GM12878 (cell line): Measurements from ENCODE around the gene ARID1A. TPM values are rescaled to one million over a fixed set of nuclear protein-coding genes. Genes with fewer than 3 reads are reported as not detected.

Source experiments
- ATF7 ChIP-seq: fragments of 450-650 bp; IDR thresholded peaks from 2 replicates; pipeline ENCODE4 v1.6.1; 2016; ENCODE audit warnings: low read depth, mild to moderate bottlenecking
- CBFB ChIP-seq: IDR thresholded peaks from 2 replicates; pipeline ENCODE4 v1.6.1; 2016; ENCODE audit warnings: antibody characterized with exemption, low read depth
- CEBPB ChIP-seq, 2 experiments: fragments of 150-350 bp in 1 of 2; IDR thresholded peaks; 2 replicates each; pipeline ENCODE4 v1.6.1; 2012 to 2014; ENCODE audit warnings: low read depth in 2 of 2, low read length in 2 of 2, borderline replicate concordance in 1 of 2, inconsistent platforms in 1 of 2
- EED ChIP-seq: sonication (generic); IDR thresholded peaks from 2 replicates; pipeline ENCODE4 v1.6.1; 2016; ENCODE audit warnings: antibody characterized with exemption, low read depth
- HDAC2 ChIP-seq: fragments of 200-600 bp; sonication (generic); IDR thresholded peaks from 2 replicates; pipeline ENCODE4 v1.6.1; 2017
- LARP7 ChIP-seq: fragments of 450-650 bp; IDR thresholded peaks from 2 replicates; pipeline ENCODE4 v1.6.1; 2017; ENCODE audit warnings: mild to moderate bottlenecking
- MXI1 ChIP-seq: fragments of 150-350 bp; IDR thresholded peaks from 2 replicates; pipeline ENCODE4 v1.6.1; 2011; ENCODE audit warnings: low read depth, mild to moderate bottlenecking, inconsistent platforms, low read length, improper control_type of control experiment
- NFYB ChIP-seq: IDR thresholded peaks from 2 replicates; pipeline ENCODE4 v1.6.1; 2011; ENCODE audit warnings: low read depth, mild to moderate bottlenecking, low read length, improper control_type of control experiment, moderate library complexity; ENCODE audit not compliant: insufficient read depth
- PAX8 ChIP-seq: fragments of 450-650 bp; IDR thresholded peaks from 2 replicates; pipeline ENCODE4 v1.6.1; 2017; ENCODE audit warnings: mild to moderate bottlenecking, moderate library complexity
- RBBP5 ChIP-seq: fragments of 200-600 bp; sonication (generic); conservative IDR thresholded peaks from 2 replicates; pipeline ENCODE4 v1.6.1; 2016
- RELB ChIP-seq: fragments of 450-650 bp; IDR thresholded peaks from 2 replicates; pipeline ENCODE4 v1.6.1; 2017; ENCODE audit warnings: low read depth, mild to moderate bottlenecking, moderate library complexity
- ZBTB11 ChIP-seq: fragments of 450-650 bp; formaldehyde crosslinking; IDR thresholded peaks from 2 replicates; pipeline ENCODE4 v1.5.0; 2022; ENCODE audit warnings: mild to moderate bottlenecking, missing genetic modification characterization
- ZNF384 ChIP-seq: IDR thresholded peaks from 2 replicates; pipeline ENCODE4 v1.6.1; 2012; ENCODE audit warnings: low read depth, mild to moderate bottlenecking, low read length, improper control_type of control experiment, borderline replicate concordance
- polyA plus RNA-seq, 11 experiments: library from polyadenylated mRNA; depleted of rRNA in 4 of 11; unstranded in 6 of 11; stranded (reverse) in 5 of 11; fragments of >200 nt; fragmentation: Nextera tagmentation in 4 of 11; fragmentation: Illumina TruSeq in 1 of 11; extraction: Ambion mirVana in 4 of 11; extraction: Trizol in 1 of 11; gene quantifications; 1 replicate in 1 of 11; 2 replicates in 10 of 11; pipeline versions ENCODE4 v1.2.1 to v1.2.3, GENCODE V29; 2011 to 2016; ENCODE audit warnings: inconsistent platforms in 2 of 11, missing spikeins in 2 of 11, low read depth in 1 of 11
- total RNA-seq, 4 experiments: library from RNA; depleted of rRNA in 3 of 4; stranded (reverse); fragments of >200 nt in 3 of 4; fragmentation: Illumina TruSeq in 1 of 4; extraction: Trizol in 1 of 4; gene quantifications; 2 replicates each; pipeline versions ENCODE4 v1.2.1 to v1.2.3, GENCODE V29; 2013 to 2021
- TF ChIP-seq, protein P1 (sequence below): fragments of 450-650 bp; IDR thresholded peaks from 2 replicates; pipeline ENCODE4 v1.6.1; 2017; ENCODE audit warnings: mild to moderate bottlenecking, moderate library complexity
- TF ChIP-seq, protein P2 (sequence below): fragments of 150-350 bp; IDR thresholded peaks from 2 replicates; pipeline ENCODE4 v1.6.1; 2016; ENCODE audit warnings: low read depth, low read length

ARID1A gene
- total and polyA plus RNA-seq, 10 of the 15 experiments (the other 5 are each of a cell fraction or from before 2014, with no cell fraction given) = 10.0 to 98.0 (median 23.5) TPM

- TF ChIP-seq ZBTB11 (CRISPR knock-in tag) (no peak), RBBP5 (no peak), PAX8 (no peak), LARP7 (peak; percentile 84; the same call in 1 of the 2 replicates), RELB (peak; percentile 86), NFYB (peak; percentile 68; the same call in 1 of the 2 replicates), CBFB (no peak; the same call in 1 of the 2 replicates), HDAC2 (no peak), MXI1 (no peak), ZNF384 (no peak), CEBPB (IDR thresholded peaks at IDR 0.05; ENCODE audit: borderline replicate concordance in 1 of 2, low read depth in 2 of 2, low read length in 2 of 2) (no peak; a peak in 1 of 4 replicates), EED (peak; percentile 91), ATF7 (peak; percentile 88)
- TF ChIP-seq, protein P1, sequence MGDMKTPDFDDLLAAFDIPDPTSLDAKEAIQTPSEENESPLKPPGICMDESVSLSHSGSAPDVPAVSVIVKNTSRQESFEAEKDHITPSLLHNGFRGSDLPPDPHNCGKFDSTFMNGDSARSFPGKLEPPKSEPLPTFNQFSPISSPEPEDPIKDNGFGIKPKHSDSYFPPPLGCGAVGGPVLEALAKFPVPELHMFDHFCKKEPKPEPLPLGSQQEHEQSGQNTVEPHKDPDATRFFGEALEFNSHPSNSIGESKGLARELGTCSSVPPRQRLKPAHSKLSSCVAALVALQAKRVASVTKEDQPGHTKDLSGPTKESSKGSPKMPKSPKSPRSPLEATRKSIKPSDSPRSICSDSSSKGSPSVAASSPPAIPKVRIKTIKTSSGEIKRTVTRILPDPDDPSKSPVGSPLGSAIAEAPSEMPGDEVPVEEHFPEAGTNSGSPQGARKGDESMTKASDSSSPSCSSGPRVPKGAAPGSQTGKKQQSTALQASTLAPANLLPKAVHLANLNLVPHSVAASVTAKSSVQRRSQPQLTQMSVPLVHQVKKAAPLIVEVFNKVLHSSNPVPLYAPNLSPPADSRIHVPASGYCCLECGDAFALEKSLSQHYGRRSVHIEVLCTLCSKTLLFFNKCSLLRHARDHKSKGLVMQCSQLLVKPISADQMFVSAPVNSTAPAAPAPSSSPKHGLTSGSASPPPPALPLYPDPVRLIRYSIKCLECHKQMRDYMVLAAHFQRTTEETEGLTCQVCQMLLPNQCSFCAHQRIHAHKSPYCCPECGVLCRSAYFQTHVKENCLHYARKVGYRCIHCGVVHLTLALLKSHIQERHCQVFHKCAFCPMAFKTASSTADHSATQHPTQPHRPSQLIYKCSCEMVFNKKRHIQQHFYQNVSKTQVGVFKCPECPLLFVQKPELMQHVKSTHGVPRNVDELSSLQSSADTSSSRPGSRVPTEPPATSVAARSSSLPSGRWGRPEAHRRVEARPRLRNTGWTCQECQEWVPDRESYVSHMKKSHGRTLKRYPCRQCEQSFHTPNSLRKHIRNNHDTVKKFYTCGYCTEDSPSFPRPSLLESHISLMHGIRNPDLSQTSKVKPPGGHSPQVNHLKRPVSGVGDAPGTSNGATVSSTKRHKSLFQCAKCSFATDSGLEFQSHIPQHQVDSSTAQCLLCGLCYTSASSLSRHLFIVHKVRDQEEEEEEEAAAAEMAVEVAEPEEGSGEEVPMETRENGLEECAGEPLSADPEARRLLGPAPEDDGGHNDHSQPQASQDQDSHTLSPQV = no peak
- TF ChIP-seq, protein P2, sequence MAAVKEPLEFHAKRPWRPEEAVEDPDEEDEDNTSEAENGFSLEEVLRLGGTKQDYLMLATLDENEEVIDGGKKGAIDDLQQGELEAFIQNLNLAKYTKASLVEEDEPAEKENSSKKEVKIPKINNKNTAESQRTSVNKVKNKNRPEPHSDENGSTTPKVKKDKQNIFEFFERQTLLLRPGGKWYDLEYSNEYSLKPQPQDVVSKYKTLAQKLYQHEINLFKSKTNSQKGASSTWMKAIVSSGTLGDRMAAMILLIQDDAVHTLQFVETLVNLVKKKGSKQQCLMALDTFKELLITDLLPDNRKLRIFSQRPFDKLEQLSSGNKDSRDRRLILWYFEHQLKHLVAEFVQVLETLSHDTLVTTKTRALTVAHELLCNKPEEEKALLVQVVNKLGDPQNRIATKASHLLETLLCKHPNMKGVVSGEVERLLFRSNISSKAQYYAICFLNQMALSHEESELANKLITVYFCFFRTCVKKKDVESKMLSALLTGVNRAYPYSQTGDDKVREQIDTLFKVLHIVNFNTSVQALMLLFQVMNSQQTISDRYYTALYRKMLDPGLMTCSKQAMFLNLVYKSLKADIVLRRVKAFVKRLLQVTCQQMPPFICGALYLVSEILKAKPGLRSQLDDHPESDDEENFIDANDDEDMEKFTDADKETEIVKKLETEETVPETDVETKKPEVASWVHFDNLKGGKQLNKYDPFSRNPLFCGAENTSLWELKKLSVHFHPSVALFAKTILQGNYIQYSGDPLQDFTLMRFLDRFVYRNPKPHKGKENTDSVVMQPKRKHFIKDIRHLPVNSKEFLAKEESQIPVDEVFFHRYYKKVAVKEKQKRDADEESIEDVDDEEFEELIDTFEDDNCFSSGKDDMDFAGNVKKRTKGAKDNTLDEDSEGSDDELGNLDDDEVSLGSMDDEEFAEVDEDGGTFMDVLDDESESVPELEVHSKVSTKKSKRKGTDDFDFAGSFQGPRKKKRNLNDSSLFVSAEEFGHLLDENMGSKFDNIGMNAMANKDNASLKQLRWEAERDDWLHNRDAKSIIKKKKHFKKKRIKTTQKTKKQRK = no peak
These were observed 48.5 kb downstream of the ARID1A start (continued) for GRCh38 chr1:26744075-26744959.
